KBM-7 (cell line): ENCODE results near the gene PARD3.

Experiments used
- DNase-seq: peaks from one replicate; pipeline ENCODE4 v3.0.0-alpha.2; 2015
- in situ Hi-C: fragments of 300-500 bp; cut with MboI; formaldehyde crosslinking; loops from 2 replicates; pipeline ENCODE4 v1.14.3; 2020; ENCODE audit warnings: low sequenced_read_pairs, low pct_unique_long_range_greater_than_20kb, mixed read lengths

The PARD3 gene

GRCh38 chr10:34193931-34194626 lies 621.0 kb downstream of the PARD3 start:
- in situ Hi-C loops = no loop called here
- no peak for DNase-seq

- no peak for DNase-seq
- in situ Hi-C loops = no loop called here
Observed at GRCh38 chr10:34192646-34193045, 622.5 kb downstream of the PARD3 start.

GRCh38 chr10:34191406-34191805 lies 623.7 kb downstream of the PARD3 start:
- in situ Hi-C loops = no loop called here
- DNase-seq = no peak

GRCh38 chr10:34190580-34190979 lies 624.5 kb downstream of the PARD3 start:
- DNase-seq = no peak
- in situ Hi-C loops = no loop called here

DNA sequence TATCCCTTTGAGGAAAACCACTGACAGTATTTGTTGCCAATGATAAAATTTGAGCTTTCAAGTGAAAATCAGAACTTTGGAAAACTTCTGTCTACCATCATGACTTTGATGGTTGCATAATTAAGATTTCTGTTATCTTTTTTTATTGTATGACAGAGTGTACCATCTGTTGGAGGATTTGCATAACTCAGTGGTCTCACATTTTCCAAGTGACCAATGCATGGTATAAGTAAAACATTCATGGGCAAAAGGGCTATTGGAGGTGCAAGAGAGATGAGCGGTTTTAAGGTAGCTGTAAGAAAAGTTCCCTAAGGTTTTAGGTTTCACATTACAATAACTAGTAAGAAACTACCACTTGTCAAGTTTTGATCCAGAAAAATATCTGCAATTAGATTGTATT lies 625.3 kb downstream of the PARD3 start:
- no peak for DNase-seq
- in situ Hi-C loops = no loop called here

GRCh38 chr10:34188221-34188620 lies 626.9 kb downstream of the PARD3 start:
- in situ Hi-C loops = no loop called here
- no peak for DNase-seq

DNA sequence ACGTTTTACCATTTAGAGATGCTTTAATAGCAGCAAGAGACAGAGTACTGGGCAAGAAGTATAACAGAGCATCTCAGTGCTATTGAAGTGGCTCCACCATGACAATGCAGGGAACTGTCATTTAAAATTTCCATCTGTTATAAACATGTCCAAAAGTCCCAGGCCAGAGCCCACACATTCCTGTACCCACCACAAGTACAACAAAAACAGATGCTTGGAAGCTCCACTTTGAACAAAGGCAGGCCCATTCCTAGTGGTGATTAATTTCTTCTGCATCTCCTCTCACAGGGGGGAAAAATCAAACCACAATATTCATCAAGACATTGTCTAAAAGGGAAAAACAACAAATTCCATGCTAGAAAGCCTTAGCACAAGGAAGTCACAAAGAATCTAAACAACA lies 627.9 kb downstream of the PARD3 start:
- in situ Hi-C loops = no loop called here
- no peak for DNase-seq

GRCh38 chr10:34186745-34187144 lies 628.4 kb downstream of the PARD3 start:
- no peak for DNase-seq
- in situ Hi-C loops = no loop called here

DNA sequence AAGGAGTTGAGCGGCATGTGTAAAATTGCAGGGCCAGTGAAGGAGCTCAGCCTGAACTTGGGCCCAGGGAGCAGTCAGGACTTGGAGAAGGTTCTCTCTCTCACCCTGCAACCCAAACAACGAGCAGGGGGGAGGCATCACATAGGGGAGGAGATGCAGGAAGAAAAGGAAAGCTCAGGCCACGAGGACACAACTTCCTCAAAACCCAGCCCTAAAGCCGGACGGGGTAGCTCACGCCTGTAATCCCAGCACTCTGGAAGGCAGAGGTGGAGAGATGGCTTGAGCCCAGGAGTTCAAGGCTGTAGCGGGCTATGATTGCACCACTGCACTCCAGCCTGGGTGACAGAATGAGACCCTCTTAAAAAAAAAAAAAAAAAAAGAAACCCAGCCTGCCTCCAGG lies 629.1 kb downstream of the PARD3 start:
- in situ Hi-C loops = no loop called here
- peak; percentile 49 for DNase-seq

DNA sequence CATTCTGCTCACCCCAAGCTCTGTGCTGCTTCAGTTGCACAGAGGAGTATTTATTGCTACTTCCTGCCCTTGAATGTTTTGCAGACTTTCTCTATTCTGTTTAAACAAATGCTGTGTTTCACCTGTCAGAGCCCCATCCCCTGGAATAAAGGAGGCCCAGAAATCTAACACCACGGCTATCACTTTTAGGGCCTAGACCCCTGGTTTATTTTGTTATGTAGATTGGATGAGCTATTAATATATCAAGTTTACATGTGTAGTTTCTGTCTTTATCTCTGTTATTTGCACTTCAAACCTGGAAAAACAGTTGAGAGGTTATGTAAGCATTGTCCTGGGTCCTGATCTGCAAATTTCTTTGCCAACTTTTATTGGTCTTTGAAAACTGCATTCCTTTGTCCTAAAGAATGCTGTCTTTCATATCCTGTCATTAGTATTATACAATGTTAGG lies 630.1 kb downstream of the PARD3 start:
- DNase-seq = no peak
- in situ Hi-C loops = no loop called here

DNA sequence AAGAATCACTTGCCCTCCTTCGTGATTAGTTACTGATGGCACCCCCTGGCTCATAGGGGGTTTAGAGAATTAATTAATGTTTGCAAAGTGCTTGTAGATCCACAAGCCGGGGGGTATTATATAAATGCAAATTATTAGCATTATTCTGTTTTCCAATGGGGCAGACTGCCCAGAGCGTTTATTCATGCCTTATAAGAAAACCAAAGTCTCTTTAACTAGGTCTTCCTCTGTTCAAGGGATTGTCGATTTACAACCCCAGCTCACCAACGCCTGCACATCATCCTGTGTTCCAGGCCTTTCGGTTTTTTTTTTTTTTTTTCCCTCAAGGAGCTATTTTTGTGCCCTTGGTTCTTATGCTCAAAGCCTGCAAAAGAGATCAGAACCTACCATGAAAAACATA lies 630.7 kb downstream of the PARD3 start:
- in situ Hi-C loops = no loop called here
- DNase-seq = no peak

DNA sequence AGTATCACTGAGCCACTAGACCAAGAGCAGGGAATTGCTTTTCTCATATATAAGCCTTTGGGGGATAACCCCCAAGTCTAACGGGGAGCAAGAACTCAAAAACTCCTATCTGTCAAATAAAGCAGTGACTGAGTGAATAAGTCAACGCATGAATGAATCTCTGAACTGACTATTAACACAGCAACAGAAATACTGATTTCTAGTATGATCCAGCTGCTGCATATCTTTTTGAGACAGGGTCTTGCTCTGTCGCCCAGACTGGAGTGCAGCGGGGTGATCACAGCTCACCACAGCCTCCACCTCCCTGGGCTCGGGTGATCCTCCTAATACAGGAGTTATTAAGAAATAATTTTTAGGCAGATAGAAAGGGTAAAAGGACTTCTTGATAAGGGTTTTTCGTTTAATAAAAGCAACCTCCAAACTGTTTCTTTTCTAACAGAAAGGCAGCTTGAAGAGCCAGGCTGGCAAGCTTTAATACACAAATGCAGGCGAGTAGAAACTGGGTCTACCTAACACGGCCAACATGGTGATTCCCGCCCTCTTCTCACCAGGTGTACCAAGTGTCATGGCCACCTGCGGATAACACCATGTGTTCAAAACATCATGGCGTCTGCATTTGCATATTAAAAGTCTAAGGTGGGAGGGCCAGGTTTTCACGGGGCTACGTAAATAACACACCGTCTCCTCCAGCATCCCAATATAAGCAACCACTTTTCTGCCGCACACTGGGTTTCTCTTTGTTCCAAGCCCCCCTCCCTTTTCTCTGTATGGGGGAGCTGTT lies 631.9 kb downstream of the PARD3 start:
- in situ Hi-C loops = no loop called here

GRCh38 chr10:34181553-34182300 lies 633.4 kb downstream of the PARD3 start:
- in situ Hi-C loops = no loop called here
- no peak for DNase-seq

More for the DNA sequence above, 631.9 kb downstream of the PARD3 start:
- no peak for DNase-seq

- in situ Hi-C loops = no loop called here
- DNase-seq = no peak
Observed at GRCh38 chr10:34180749-34181148, 634.3 kb downstream of the PARD3 start.

GRCh38 chr10:34179280-34179679 lies 635.8 kb downstream of the PARD3 start:
- in situ Hi-C loops = no loop called here
- no peak for DNase-seq

GRCh38 chr10:34178756-34179155 lies 636.3 kb downstream of the PARD3 start:
- DNase-seq = no peak
- in situ Hi-C loops = no loop called here

DNA sequence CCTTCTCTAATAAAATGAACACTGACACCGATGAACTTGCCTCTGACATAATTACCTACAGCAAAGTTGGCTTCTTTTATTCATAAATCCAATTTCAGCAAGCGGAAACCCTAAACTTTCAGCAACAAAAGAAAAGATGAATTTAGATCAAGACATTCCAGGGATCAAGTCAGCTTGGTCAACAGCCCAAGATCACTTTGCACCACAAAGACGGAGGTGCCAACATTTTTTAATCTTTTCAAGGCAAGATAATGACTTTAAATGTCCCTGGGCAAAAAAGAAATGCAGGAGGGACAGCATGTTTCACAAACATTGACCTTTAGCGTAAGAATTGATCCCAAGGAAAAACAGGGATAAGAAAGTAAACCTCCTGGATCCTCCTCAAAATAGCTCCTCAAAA lies 636.9 kb downstream of the PARD3 start:
- in situ Hi-C loops = no loop called here

DNA sequence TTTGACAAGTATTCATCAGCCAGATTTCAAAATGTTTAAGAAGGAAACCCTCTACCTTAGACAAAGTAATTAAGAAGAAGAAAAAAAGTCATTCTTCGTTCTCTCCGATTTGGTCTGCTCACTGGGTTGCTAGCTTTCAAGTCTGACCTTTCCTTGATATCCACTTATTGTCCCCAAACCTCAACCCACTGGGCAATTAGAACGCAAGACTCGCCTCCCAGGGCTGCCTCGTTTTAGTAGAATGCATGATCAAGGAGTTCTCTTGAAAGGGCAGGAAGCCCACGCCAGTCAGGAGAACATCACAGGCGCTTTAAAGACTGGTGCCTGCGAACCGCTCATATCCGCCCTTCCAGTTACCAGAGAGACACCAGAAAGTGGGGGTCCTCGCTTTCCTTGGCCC lies 637.7 kb downstream of the PARD3 start:
- in situ Hi-C loops = no loop called here

More for the DNA sequence above, 636.9 kb downstream of the PARD3 start:
- no peak for DNase-seq

GRCh38 chr10:34176351-34176750 lies 638.7 kb downstream of the PARD3 start:
- in situ Hi-C loops = no loop called here
- DNase-seq = no peak

More for the DNA sequence above, 637.7 kb downstream of the PARD3 start:
- no peak for DNase-seq

DNA sequence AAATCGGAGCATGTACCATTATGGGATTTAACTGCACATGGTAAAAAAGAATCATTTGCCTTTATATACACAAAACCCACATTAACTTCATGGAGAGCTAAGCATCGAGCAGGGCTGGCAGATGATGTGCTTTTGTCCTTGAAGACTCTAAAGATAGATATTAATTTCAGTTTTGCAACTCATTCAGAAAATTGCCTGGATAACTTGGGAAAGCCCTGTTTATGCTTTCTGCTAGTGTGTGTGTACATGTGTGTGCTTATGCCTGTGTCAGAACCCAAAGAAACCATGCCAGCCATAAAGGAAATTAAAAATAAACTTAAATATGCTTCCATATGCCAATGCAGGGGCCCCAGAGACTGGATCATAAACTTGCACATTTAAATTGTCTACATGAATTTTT lies 640.0 kb downstream of the PARD3 start:
- no peak for DNase-seq
- in situ Hi-C loops = no loop called here
